ENCODE data around the gene SLC41A1. TPM values are rescaled to one million over a fixed set of nuclear protein-coding genes. Genes with fewer than 3 reads are reported as not detected.

SLC41A1 gene
- total and polyA plus RNA-seq, 2 donors (not counting 1 experiment from before 2014, with no cell fraction given), result 15.8 to 24.2 TPM

GRCh38 chr1:205861540-205861939, 48.5 kb upstream of the SLC41A1 start:
- TF ChIP-seq CTCF (IDR thresholded peaks at IDR 0.05) (no peak), EZH2 (IDR thresholded peaks at IDR 0.05; ENCODE audit: borderline replicate concordance, insufficient read depth, low read depth, low read length, poor library complexity, severe bottlenecking) (no peak)
- H3K9ac ChIP-seq (ENCODE audit: low read length), result no peak overlapping the region
- no peaks in the 10 kb centered on the region for H3K79me2 ChIP-seq (ENCODE audit: control insufficient read depth, insufficient read depth, low read length)
- H2AFZ ChIP-seq (ENCODE audit: insufficient read depth, low read depth, low read length, poor library complexity, severe bottlenecking), result no peak overlapping the region
- H3K4me3 Mint-ChIP-seq, result no peak overlapping the region
- CTCF ChIA-PET, result interaction anchor here (0.5 kb wide), 1 partner anchor 1401 kb away, joined by 5 read pairs; no protein-coding TSS in a partner anchor
- no CpG with 5 or more reads among the region's 2 CpGs for WGBS (ENCODE audit: insufficient coverage)
- intact Hi-C loops (cut with micrococcal nuclease), result no loop called here
- H3K9me3 ChIP-seq (ENCODE audit: control extremely low read depth in 1 of 3, control insufficient read depth in 2 of 3, insufficient read depth in 1 of 3, low read length in 2 of 3), result peaks cover 0 to 17% (median 3%) of the 10 kb centered on the region in 3 donors
- ATAC-seq (ENCODE audit: low read depth) (no peak), DNase-seq (no peak)
- POLR2A ChIA-PET, result no interaction called here
- no peaks in the 10 kb centered on the region for H3K36me3 ChIP-seq (replicated peaks in 1 of 2; ENCODE audit: control extremely low read depth in 1 of 2, control insufficient read depth in 1 of 2, extremely low read depth in 1 of 2, insufficient read depth in 2 of 2, low read length in 1 of 2)
- no peak overlapping the region for H3K4me2 ChIP-seq (replicated peaks; ENCODE audit: low read depth, low read length, poor library complexity, severe bottlenecking)
- peaks cover 23 to 24% of the 10 kb centered on the region in 2 donors for H3K4me1 ChIP-seq (ENCODE audit: control insufficient read depth in 2 of 2, insufficient read depth in 2 of 2, low read length in 2 of 2)
- no peaks in the 10 kb centered on the region for H3K27me3 Mint-ChIP-seq
- H3K9me3 Mint-ChIP-seq (ENCODE audit: insufficient read depth), result peaks cover 4% of the 10 kb centered on the region
- H3K4me1 Mint-ChIP-seq, result peaks cover 34% of the 10 kb centered on the region
- H3K27me3 ChIP-seq (replicated peaks in 1 of 4; ENCODE audit: control extremely low read depth in 1 of 4, control insufficient read depth in 3 of 4, insufficient read depth in 4 of 4, low read length in 3 of 4), result no peaks in the 10 kb centered on the region
- H3K27ac Mint-ChIP-seq, result no peak overlapping the region
- H3K4me3 ChIP-seq (ENCODE audit: control extremely low read depth in 1 of 5, extremely low read depth in 1 of 5, insufficient read depth in 1 of 5, low read depth in 2 of 5, low read length in 4 of 5), result no peak overlapping the region
- no peak overlapping the region for H3K27ac ChIP-seq (ENCODE audit: low read length in 2 of 2)
- no peaks in the 10 kb centered on the region for H4K20me1 ChIP-seq (ENCODE audit: control insufficient read depth, insufficient read depth, low read length, poor library complexity, severe bottlenecking)

- peak overlapping the region; percentile 77 for H3K27ac Mint-ChIP-seq
- Histone ChIP-seq H3K36me3 (replicated peaks in 1 of 2; ENCODE audit: control extremely low read depth in 1 of 2, control insufficient read depth in 1 of 2, extremely low read depth in 1 of 2, insufficient read depth in 2 of 2, low read length in 1 of 2) (no peaks in the 10 kb centered on the region), H3K79me2 (ENCODE audit: control insufficient read depth, insufficient read depth, low read length) (no peaks in the 10 kb centered on the region), H3K27me3 (replicated peaks in 1 of 4; ENCODE audit: control extremely low read depth in 1 of 4, control insufficient read depth in 3 of 4, insufficient read depth in 4 of 4, low read length in 3 of 4) (no peaks in the 10 kb centered on the region), H3K4me3 (ENCODE audit: control extremely low read depth in 1 of 5, extremely low read depth in 1 of 5, insufficient read depth in 1 of 5, low read depth in 2 of 5, low read length in 4 of 5) (no peak overlapping the region), H3K9me3 (ENCODE audit: control extremely low read depth in 1 of 3, control insufficient read depth in 2 of 3, insufficient read depth in 1 of 3, low read length in 2 of 3) (peaks cover 0 to 18% (median 3%) of the 10 kb centered on the region in 3 donors), H3K4me2 (replicated peaks; ENCODE audit: low read depth, low read length, poor library complexity, severe bottlenecking) (peak overlapping the region; percentile 31), H3K4me1 (ENCODE audit: control insufficient read depth in 2 of 2, insufficient read depth in 2 of 2, low read length in 2 of 2) (peaks cover 23 to 24% of the 10 kb centered on the region in 2 donors), H3K27ac (ENCODE audit: low read length in 2 of 2) (peak overlapping the region; percentile 3 to 47), H3K9ac (ENCODE audit: low read length) (peak overlapping the region; percentile 30), H4K20me1 (ENCODE audit: control insufficient read depth, insufficient read depth, low read length, poor library complexity, severe bottlenecking) (no peaks in the 10 kb centered on the region), H2AFZ (ENCODE audit: insufficient read depth, low read depth, low read length, poor library complexity, severe bottlenecking) (peak overlapping the region; percentile 65)
- ATAC-seq (ENCODE audit: low read depth), result no peak
- H3K27me3 Mint-ChIP-seq, result no peaks in the 10 kb centered on the region
- ChIA-PET POLR2A (interaction anchor here (1.5 kb wide), 1 partner anchor 65 kb away, joined by 3 read pairs; no protein-coding TSS in a partner anchor), CTCF (interaction anchor here (0.6 to 3.4 kb wide), 8 partner anchors 9 to 200 kb away, joined by 3 to 24 read pairs (median 4); partner anchors contain the start of gene PM20D1)
- H3K4me1 Mint-ChIP-seq, result peaks cover 34% of the 10 kb centered on the region
- peak overlapping the region; percentile 75 for H3K4me3 Mint-ChIP-seq
- WGBS (ENCODE audit: insufficient coverage), result 42% methylated on average over 3 of the region's 6 CpGs
- TF ChIP-seq CTCF (IDR thresholded peaks at IDR 0.05), result no peak
- H3K9me3 Mint-ChIP-seq (ENCODE audit: insufficient read depth), result peaks cover 7% of the 10 kb centered on the region
- no peak for DNase-seq
- intact Hi-C loops (cut with micrococcal nuclease), result loop anchor here (1.0 kb wide), 1 partner anchor 67 kb away; no protein-coding TSS in a partner anchor
Observed at GRCh38 chr1:205858141-205858961, 45.4 kb upstream of the SLC41A1 start.

All from B cell (primary cell).